HG03378 (cell line): ENCODE results near the gene OR3A3.

ENCODE experiments used
- ATAC-seq: cut with Tn5 transposase; IDR thresholded peaks from one replicate; pipeline ENCODE4 v1.9.1; 2021; ENCODE audit warnings: mild to moderate bottlenecking, moderate library complexity; ENCODE audit not compliant: unreplicated experiment

The OR3A3 gene

DNA sequence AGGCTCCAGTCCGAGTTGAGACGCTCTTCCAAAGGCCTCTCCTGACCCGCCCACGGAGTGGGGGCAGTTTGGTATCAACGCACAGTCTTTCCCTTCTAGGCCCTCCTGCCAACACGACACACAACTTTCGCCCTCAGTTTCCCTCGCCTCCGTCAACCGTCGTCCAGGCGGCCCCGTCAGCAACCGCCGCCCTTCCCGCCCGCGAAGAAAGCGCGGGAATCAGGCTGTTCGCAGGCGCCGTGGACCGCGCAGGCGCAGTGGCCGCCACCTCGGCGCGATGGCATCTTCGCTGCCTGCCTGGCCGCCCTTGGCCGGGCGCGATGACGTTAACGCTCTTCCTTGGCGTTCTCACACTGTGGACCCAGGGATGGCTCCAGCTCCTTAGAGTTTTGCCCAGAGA lies 60.4 kb downstream of the OR3A3 start, which contains the start of gene SPATA22:
Gene SPATA22, minus strand, starts transcription at position 221 of the 400 bp plus-strand sequence. CDS start 2,494 bp downstream, outside the sequence.
- ATAC-seq = no peak

DNA sequence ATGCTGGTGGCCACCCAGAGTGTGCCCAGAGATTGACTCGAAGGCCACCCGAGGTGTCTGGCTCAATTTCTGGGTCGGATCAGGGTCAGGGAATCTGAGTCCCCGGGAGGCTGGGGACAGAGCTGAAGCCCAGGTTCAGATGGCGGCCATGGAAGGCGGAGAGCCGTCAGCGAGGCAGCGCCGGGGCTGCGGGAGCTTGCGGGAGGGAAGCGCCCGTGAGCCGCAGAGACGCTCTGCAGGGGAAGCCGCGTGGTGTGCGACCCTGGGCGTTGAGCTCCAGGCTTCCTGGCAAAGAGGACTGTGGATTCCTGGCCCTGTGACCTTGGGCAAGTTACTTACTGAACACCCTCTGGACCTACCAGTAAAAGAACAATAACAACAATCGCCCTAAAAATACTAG lies 61.0 kb downstream of the OR3A3 start:
- no peak for ATAC-seq
